Thoracic aorta (tissue), 2 donors: Measurements from ENCODE around the gene RELA. TPM values are rescaled to one million over a fixed set of nuclear protein-coding genes. Genes with fewer than 3 reads are reported as not detected.

Experiments used
- ATAC-seq: fragments of 150-250 bp; one replicate; pipeline ENCODE4 v1.8.0; 2017; ENCODE audit warnings: low read depth; ENCODE audit not compliant: insufficient number of reproducible peaks, low FRiP score
- DNase-seq: peaks from one replicate; pipeline ENCODE4 v3.0.0-alpha.2; 2020; ENCODE audit warnings: low spot score
- H3K27ac ChIP-seq, 2 donors: fragments of 200-600 bp; sonication (generic); 1 replicate in 1 of 2; 2 replicates in 1 of 2; pipeline ENCODE4 v1.5.1; 2016; ENCODE audit warnings: mild to moderate bottlenecking in 2 of 2, moderate library complexity in 2 of 2
- H3K27me3 ChIP-seq: fragments of 200-600 bp; sonication (generic); replicated peaks from 2 replicates; pipeline ENCODE4 v1.6.0; 2016; ENCODE audit warnings: mild to moderate bottlenecking; ENCODE audit not compliant: insufficient read depth
- H3K36me3 ChIP-seq: fragments of 200-600 bp; sonication (generic); one replicate; pipeline ENCODE4 v1.5.1; 2016
- H3K4me1 ChIP-seq, 2 donors: fragments of 200-600 bp; sonication (generic); 1 replicate in 1 of 2; 2 replicates in 1 of 2; pipeline versions ENCODE4 v1.5.1 to v1.6.0; 2016; ENCODE audit warnings: low read depth in 2 of 2, mild to moderate bottlenecking in 1 of 2; ENCODE audit not compliant: control insufficient read depth in 1 of 2
- H3K4me3 ChIP-seq: fragments of 200-600 bp; sonication (generic); 2 replicates; pipeline ENCODE4 v1.5.1; 2016; ENCODE audit warnings: mild to moderate bottlenecking
- H3K9me3 ChIP-seq: fragments of 200-600 bp; sonication (generic); 2 replicates; pipeline ENCODE4 v1.5.1; 2016
- total RNA-seq, 2 donors: library from RNA; depleted of rRNA; stranded (reverse); fragments of >200 nt; gene quantifications; one replicate each; pipeline versions ENCODE4 v1.1.0 to v1.2.3, GENCODE V29; 2016
- TF ChIP-seq, protein P1 (sequence below): fragments of 200-600 bp; sonication (generic); IDR thresholded peaks from one replicate; pipeline ENCODE4 v1.5.1; 2019; ENCODE audit warnings: antibody characterized with exemption

RELA gene
- total RNA-seq, 2 donors from 2014 or later = 81.5 to 84.4 TPM

DNA sequence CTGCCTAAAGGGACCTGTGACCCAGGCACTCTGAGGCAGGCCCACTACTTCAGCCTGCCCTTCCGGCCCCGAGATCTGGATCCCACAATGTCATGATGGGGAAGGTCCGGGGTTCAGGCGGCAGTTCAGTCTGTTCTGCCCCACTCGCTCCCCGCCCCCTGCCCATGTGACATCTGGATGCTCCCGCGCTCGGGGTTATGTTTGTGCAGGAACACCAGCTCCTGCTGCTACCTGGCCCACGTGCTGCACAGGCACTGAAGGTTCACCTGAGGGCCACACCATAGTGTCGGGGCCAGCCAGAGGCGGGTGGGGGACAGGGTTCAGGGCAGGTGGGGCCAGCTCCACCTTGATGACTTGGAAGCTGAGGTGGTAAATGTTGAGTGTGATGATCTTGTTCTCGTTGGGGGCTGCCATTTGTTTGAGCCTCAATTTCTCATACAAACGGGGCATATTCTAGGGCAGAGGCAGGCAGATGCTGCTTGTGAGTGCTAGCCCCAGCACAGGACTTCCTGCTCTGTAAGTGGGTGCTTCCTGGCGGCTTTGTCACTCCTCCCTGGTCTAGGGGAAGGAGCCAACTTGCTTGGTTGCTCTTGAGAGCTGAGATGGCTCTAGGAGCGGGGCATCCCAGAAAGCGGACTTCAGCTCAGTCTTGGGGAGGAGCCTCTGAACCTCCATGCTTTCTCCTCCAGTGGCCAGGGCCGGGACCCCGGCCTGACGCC is 29.2 kb downstream of the RELA start:
- no peaks in the 10 kb centered on the region for H3K9me3 ChIP-seq
- DNase-seq = no peak
- H3K4me3 ChIP-seq = no peak overlapping the region
- peaks cover 69% of the 10 kb centered on the region for H3K36me3 ChIP-seq
- TF ChIP-seq, protein P1, sequence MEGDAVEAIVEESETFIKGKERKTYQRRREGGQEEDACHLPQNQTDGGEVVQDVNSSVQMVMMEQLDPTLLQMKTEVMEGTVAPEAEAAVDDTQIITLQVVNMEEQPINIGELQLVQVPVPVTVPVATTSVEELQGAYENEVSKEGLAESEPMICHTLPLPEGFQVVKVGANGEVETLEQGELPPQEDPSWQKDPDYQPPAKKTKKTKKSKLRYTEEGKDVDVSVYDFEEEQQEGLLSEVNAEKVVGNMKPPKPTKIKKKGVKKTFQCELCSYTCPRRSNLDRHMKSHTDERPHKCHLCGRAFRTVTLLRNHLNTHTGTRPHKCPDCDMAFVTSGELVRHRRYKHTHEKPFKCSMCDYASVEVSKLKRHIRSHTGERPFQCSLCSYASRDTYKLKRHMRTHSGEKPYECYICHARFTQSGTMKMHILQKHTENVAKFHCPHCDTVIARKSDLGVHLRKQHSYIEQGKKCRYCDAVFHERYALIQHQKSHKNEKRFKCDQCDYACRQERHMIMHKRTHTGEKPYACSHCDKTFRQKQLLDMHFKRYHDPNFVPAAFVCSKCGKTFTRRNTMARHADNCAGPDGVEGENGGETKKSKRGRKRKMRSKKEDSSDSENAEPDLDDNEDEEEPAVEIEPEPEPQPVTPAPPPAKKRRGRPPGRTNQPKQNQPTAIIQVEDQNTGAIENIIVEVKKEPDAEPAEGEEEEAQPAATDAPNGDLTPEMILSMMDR = no peak
- no peak overlapping the region for H3K27ac ChIP-seq
- peaks cover 12 to 16% of the 10 kb centered on the region in 2 donors for H3K4me1 ChIP-seq
- no peak for ATAC-seq
- H3K27me3 ChIP-seq = no peaks in the 10 kb centered on the region

DNA sequence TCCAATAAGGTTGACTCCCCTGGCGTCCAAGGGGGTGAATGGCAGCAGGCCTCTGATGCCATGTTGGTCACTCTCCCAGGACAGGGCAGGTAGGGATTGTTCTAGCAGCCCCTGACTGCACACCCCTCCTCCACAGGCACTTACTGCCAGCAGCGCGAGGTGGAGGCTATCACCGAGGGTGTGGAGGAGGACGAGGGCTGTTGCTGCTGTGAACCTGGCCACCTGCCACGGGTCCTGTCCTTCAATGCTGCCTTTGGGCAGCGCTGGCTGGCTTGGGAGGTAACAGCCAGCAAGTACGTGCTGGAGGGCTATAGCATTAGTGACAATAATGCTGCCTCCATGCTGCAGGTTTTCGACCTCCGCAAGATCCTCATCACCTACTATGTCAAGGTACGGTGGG is 32.5 kb downstream of the RELA start:
- no peak overlapping the region for H3K4me3 ChIP-seq
- no peaks in the 10 kb centered on the region for H3K27me3 ChIP-seq
- no peaks in the 10 kb centered on the region for H3K4me1 ChIP-seq
- no peaks in the 10 kb centered on the region for H3K9me3 ChIP-seq
- TF ChIP-seq, protein P1 = no peak
- peaks cover 78% of the 10 kb centered on the region for H3K36me3 ChIP-seq
- ATAC-seq (no peak), DNase-seq (no peak)
- H3K27ac ChIP-seq = no peak overlapping the region

- no peaks in the 10 kb centered on the region for H3K9me3 ChIP-seq
- H3K27me3 ChIP-seq = no peaks in the 10 kb centered on the region
- peaks cover 78% of the 10 kb centered on the region for H3K36me3 ChIP-seq
- H3K4me3 ChIP-seq = no peak overlapping the region
- ATAC-seq = no peak
- DNase-seq = no peak
- TF ChIP-seq, protein P1 = no peak
- H3K27ac ChIP-seq = no peak overlapping the region
- no peaks in the 10 kb centered on the region for H3K4me1 ChIP-seq
Measured at GRCh38 chr11:65629579-65629978, 33.1 kb downstream of the RELA start.

- TF ChIP-seq, protein P1 = no peak
- Histone ChIP-seq H3K4me3 (no peak overlapping the region), H3K4me1 (no peaks in the 10 kb centered on the region), H3K9me3 (no peaks in the 10 kb centered on the region), H3K27ac (no peak overlapping the region), H3K27me3 (no peaks in the 10 kb centered on the region), H3K36me3 (peaks cover 71% of the 10 kb centered on the region)
- no peak for ATAC-seq
- DNase-seq = no peak
Measured at GRCh38 chr11:65627202-65627601, 35.5 kb downstream of the RELA start.

- Histone ChIP-seq H3K9me3 (no peaks in the 10 kb centered on the region), H3K27me3 (no peaks in the 10 kb centered on the region), H3K4me1 (no peaks in the 10 kb centered on the region), H3K27ac (no peak overlapping the region), H3K36me3 (peaks cover 70% of the 10 kb centered on the region), H3K4me3 (no peak overlapping the region)
- TF ChIP-seq, protein P1 = peak; percentile 48
- ATAC-seq = no peak
- DNase-seq = no peak
Measured at GRCh38 chr11:65625628-65626342, 36.9 kb downstream of the RELA start.
